Left ventricle myocardium inferior (tissue), 1 donor: ENCODE results near the gene DKKL1. TPM values are rescaled to one million over a fixed set of nuclear protein-coding genes. Genes with fewer than 3 reads are reported as not detected.

Experiments used
- DNase-seq: peaks from one replicate; pipeline ENCODE4 v3.0.0-alpha.2; 2020
- H3K27ac ChIP-seq: fragments of 200-600 bp; replicated peaks from 2 replicates; pipeline ENCODE4 v1.8.0; 2021
- H3K27me3 ChIP-seq: fragments of 200-600 bp; 2 replicates; pipeline ENCODE4 v1.8.0; 2021; ENCODE audit warnings: low read depth
- H3K36me3 ChIP-seq: fragments of 200-600 bp; 2 replicates; pipeline ENCODE4 v1.8.0; 2021
- H3K4me1 ChIP-seq: fragments of 200-600 bp; 2 replicates; pipeline ENCODE4 v1.8.0; 2021
- H3K4me3 ChIP-seq: fragments of 200-600 bp; 2 replicates; pipeline ENCODE4 v1.8.0; 2021; ENCODE audit warnings: mild to moderate bottlenecking, moderate library complexity
- H3K9me3 ChIP-seq: fragments of 200-600 bp; replicated peaks from 2 replicates; pipeline ENCODE4 v1.8.0; 2021
- CTCF ChIP-seq: fragments of 200-600 bp; IDR thresholded peaks from 2 replicates; pipeline ENCODE4 v1.8.0; 2021; ENCODE audit warnings: antibody characterized with exemption, mild to moderate bottlenecking, borderline replicate concordance
- intact Hi-C: fragments of 100-400 bp; cut with micrococcal nuclease; formaldehyde crosslinking; loops from one replicate; pipeline ENCODE4 v1.11.0; 2022
- total RNA-seq: library from RNA; stranded (reverse); fragmentation: NEBNext Ultra II Directional; extraction: Animal tissue kit (Norgen Biotek cat#: 25700); gene quantifications from one replicate; pipeline ENCODE4 v1.2.1, GENCODE V29; 2021
- donor health status: DM: no; HTN: yes; CAD: no; lungs with severe emphysema.

Gene DKKL1
- total RNA-seq, 1 donor from 2014 or later = not detected

GRCh38 chr19:49340069-49340864 lies 23.4 kb upstream of the DKKL1 start:
- peak; percentile 72 for DNase-seq
- peak overlapping the region; percentile 62 for H3K4me3 ChIP-seq
- intact Hi-C loops = no loop called here
- H3K9me3 ChIP-seq = no peaks in the 10 kb centered on the region
- H3K27me3 ChIP-seq = no peaks in the 10 kb centered on the region
- peak overlapping the region; percentile 88 for H3K27ac ChIP-seq
- peaks cover 45% of the 10 kb centered on the region for H3K36me3 ChIP-seq
- H3K4me1 ChIP-seq = peaks cover 29% of the 10 kb centered on the region
- TF ChIP-seq CTCF = no peak

GRCh38 chr19:49340865-49341718 lies 22.6 kb upstream of the DKKL1 start:
- Histone ChIP-seq H3K4me1 (peaks cover 29% of the 10 kb centered on the region), H3K9me3 (no peaks in the 10 kb centered on the region), H3K4me3 (peak overlapping the region; percentile 62), H3K27me3 (no peaks in the 10 kb centered on the region), H3K27ac (peak overlapping the region; percentile 88), H3K36me3 (peaks cover 53% of the 10 kb centered on the region)
- TF ChIP-seq CTCF = no peak
- no peak for DNase-seq
- intact Hi-C loops = no loop called here

GRCh38 chr19:49342291-49342721 lies 21.4 kb upstream of the DKKL1 start:
- intact Hi-C loops = no loop called here

GRCh38 chr19:49343123-49343522 lies 20.6 kb upstream of the DKKL1 start:
- intact Hi-C loops = no loop called here
- Histone ChIP-seq H3K9me3 (no peaks in the 10 kb centered on the region), H3K4me3 (no peak overlapping the region), H3K4me1 (peaks cover 29% of the 10 kb centered on the region), H3K27me3 (no peaks in the 10 kb centered on the region), H3K36me3 (peaks cover 74% of the 10 kb centered on the region), H3K27ac (no peak overlapping the region)
- no peak for DNase-seq
- no peak for TF ChIP-seq CTCF

More at GRCh38 chr19:49342291-49342721, 21.4 kb upstream of the DKKL1 start:
- H3K4me3 ChIP-seq = no peak overlapping the region
- peaks cover 66% of the 10 kb centered on the region for H3K36me3 ChIP-seq
- no peaks in the 10 kb centered on the region for H3K27me3 ChIP-seq
- H3K9me3 ChIP-seq = no peaks in the 10 kb centered on the region
- no peak for TF ChIP-seq CTCF
- H3K4me1 ChIP-seq = peaks cover 29% of the 10 kb centered on the region
- DNase-seq = no peak
- H3K27ac ChIP-seq = no peak overlapping the region

GRCh38 chr19:49344505-49345423 lies 18.9 kb upstream of the DKKL1 start:
- H3K9me3 ChIP-seq = no peaks in the 10 kb centered on the region
- peaks cover 90% of the 10 kb centered on the region for H3K36me3 ChIP-seq
- TF ChIP-seq CTCF = no peak
- no peak overlapping the region for H3K27ac ChIP-seq
- H3K4me1 ChIP-seq = peaks cover 16% of the 10 kb centered on the region
- no peak for DNase-seq
- H3K4me3 ChIP-seq = no peak overlapping the region
- no peaks in the 10 kb centered on the region for H3K27me3 ChIP-seq
- intact Hi-C loops = no loop called here
